ENCODE measurements around the gene ERBB4. TPM values are rescaled to one million over a fixed set of nuclear protein-coding genes. Genes with fewer than 3 reads are reported as not detected.

The ERBB4 gene
- total and polyA plus RNA-seq, 2 of the 8 experiments (the other 6 are each of a cell fraction or from before 2014, with no cell fraction given) = 0.34 to 1.3 TPM

GRCh38 chr2:212050871-212051270, 487.7 kb downstream of the ERBB4 start (continued):
- TF ChIP-seq POLR2AphosphoS5 (IDR thresholded peaks at IDR 0.05; ENCODE audit: low read depth, low read length) = no peak
- TF ChIP-seq ATF2 (IDR thresholded peaks at IDR 0.05; ENCODE audit: low read length) = no peak
- no peak for TF ChIP-seq MAX (IDR thresholded peaks at IDR 0.05)
- TF ChIP-seq RNF2 (IDR thresholded peaks at IDR 0.05; ENCODE audit: borderline replicate concordance, low read depth, low read length, missing control alignments, poor library complexity, severe bottlenecking) = no peak
- no peak for TF ChIP-seq RAD21 (IDR thresholded peaks at IDR 0.05 in 1 of 2, conservative IDR thresholded peaks at IDR 0.05 in 1 of 2; ENCODE audit: low read depth in 2 of 2, low read length in 2 of 2)
- TF ChIP-seq POU5F1 (IDR thresholded peaks at IDR 0.05; ENCODE audit: low read depth, low read length) = no peak
